ENCODE results near the gene NEBL.

NEBL gene

GRCh38 chr10:20903635-20904390 lies 6.7 kb upstream of the NEBL start:
- DNase-seq (ENCODE audit: low spot score), result no peak

GRCh38 chr10:20901110-20901509 lies 4.0 kb upstream of the NEBL start:
- no peak for DNase-seq (ENCODE audit: low spot score)

- no peak for DNase-seq (ENCODE audit: low spot score)
Observed at GRCh38 chr10:20898866-20899535, 1.9 kb upstream of the NEBL start.

GRCh38 chr10:20893297-20893696 lies 3.8 kb downstream of the NEBL start:
- no peak for DNase-seq (ENCODE audit: low spot score)

- DNase-seq (ENCODE audit: low spot score), result no peak
Observed at GRCh38 chr10:20892796-20893195, 4.3 kb downstream of the NEBL start.

GRCh38 chr10:20892011-20892585 lies 5.0 kb downstream of the NEBL start:
- DNase-seq (ENCODE audit: low spot score), result no peak

GRCh38 chr10:20891338-20891714 lies 5.8 kb downstream of the NEBL start:
- DNase-seq (ENCODE audit: low spot score), result no peak

GRCh38 chr10:20890491-20891337 lies 6.4 kb downstream of the NEBL start:
- DNase-seq (ENCODE audit: low spot score), result no peak

GRCh38 chr10:20890009-20890408 lies 7.1 kb downstream of the NEBL start:
- DNase-seq (ENCODE audit: low spot score), result no peak

- DNase-seq (ENCODE audit: low spot score), result no peak
Observed at GRCh38 chr10:20888620-20889330, 8.3 kb downstream of the NEBL start.

GRCh38 chr10:20887706-20888555 lies 9.2 kb downstream of the NEBL start:
- DNase-seq (ENCODE audit: low spot score), result no peak

- DNase-seq (ENCODE audit: low spot score), result no peak
Observed at GRCh38 chr10:20885678-20886077, 11.4 kb downstream of the NEBL start.

- no peak for DNase-seq (ENCODE audit: low spot score)
Observed at GRCh38 chr10:20883552-20883951, 13.6 kb downstream of the NEBL start.

GRCh38 chr10:20882091-20882490 lies 15.0 kb downstream of the NEBL start:
- no peak for DNase-seq (ENCODE audit: low spot score)

- DNase-seq (ENCODE audit: low spot score), result no peak
Observed at GRCh38 chr10:20879136-20879535, 18.0 kb downstream of the NEBL start.

- DNase-seq (ENCODE audit: low spot score), result no peak
Observed at GRCh38 chr10:20877986-20878983, 18.8 kb downstream of the NEBL start.

GRCh38 chr10:20877554-20877953 lies 19.6 kb downstream of the NEBL start:
- DNase-seq (ENCODE audit: low spot score), result no peak

GRCh38 chr10:20874261-20874660 lies 22.9 kb downstream of the NEBL start:
- DNase-seq (ENCODE audit: low spot score), result no peak

- DNase-seq (ENCODE audit: low spot score), result no peak
Observed at GRCh38 chr10:20871970-20872369, 25.1 kb downstream of the NEBL start.

- DNase-seq (ENCODE audit: low spot score), result no peak
Observed at GRCh38 chr10:20870834-20871233, 26.3 kb downstream of the NEBL start.

Measured in germinal center (tissue), 1 donor.